HepG2 (cell line): ENCODE data around the gene ARFGEF2. TPM values are rescaled to one million over a fixed set of nuclear protein-coding genes. Genes with fewer than 3 reads are reported as not detected.
A peak's percentile ranks its signal among the peaks of the same experiment; 100 is the strongest.
"Not testable (repeated sequence)": the region's sequence is repeated elsewhere in the genome, so short reads cannot be mapped to it uniquely, and the experiment has no call there.

Experiments
- ATAC-seq: fragments of 200-7000 bp; cut with Tn5 transposase; 3 replicates; pipeline ENCODE4 v1.9.1; 2020; ENCODE audit warnings: mild to moderate bottlenecking, moderate library complexity
- BruUV-seq: library from RNA; stranded (reverse); fragments of 400-500 nt; replicated peaks from 2 replicates; lab custom pipeline; 2021; lab: Mats Ljungman, UMichigan
- CTCF ChIA-PET: fragments of 300-600 bp; formaldehyde crosslinking; extraction: SDS; loops from one replicate; lab custom pipeline; 2021; ENCODE audit warnings: low total read pairs, inconsistent platforms, low intra/inter-chr PET ratio; lab: Yijun Ruan, JAX
- POLR2A ChIA-PET: fragments of 350-600 bp; sonication (Branson Sonifier 250); formaldehyde crosslinking; loops from one replicate; lab custom pipeline; 2020; ENCODE audit warnings: antibody characterized with exemption, inconsistent platforms; lab: Yijun Ruan, JAX
- DNase-seq: peaks from one replicate; pipeline ENCODE4 v3.0.0-alpha.2; 2015; ENCODE audit warnings: low spot score
- FAIRE-seq: peaks from 3 replicates; lab custom pipeline; 2011; peaks lifted over from hg19 to GRCh38; lab: Jason Lieb, UNC
- H2AFZ ChIP-seq: one replicate; pipeline ENCODE4 v1.6.1; 2011; ENCODE audit warnings: low read length, inconsistent platforms
- H3K27ac ChIP-seq: fragments of 300-600 bp; 3 replicates; pipeline ENCODE4 v1.8.0; 2011; ENCODE audit warnings: mixed run types, mild to moderate bottlenecking, mixed read lengths, low read length, inconsistent platforms; ENCODE audit not compliant: insufficient read depth; ENCODE audit errors: extremely low read length
- H3K27me3 ChIP-seq, 2 experiments: fragments of 200-600 bp in 1 of 2; 2 replicates in 1 of 2; 3 replicates in 1 of 2; pipeline versions ENCODE4 v1.6.0 to v1.8.0; 2011; ENCODE audit warnings: low read length in 2 of 2, mild to moderate bottlenecking in 2 of 2, moderate library complexity in 2 of 2, inconsistent platforms in 1 of 2; ENCODE audit not compliant: insufficient read depth in 2 of 2, control insufficient read depth in 1 of 2
- H3K36me3 ChIP-seq, 2 experiments: fragments of 200-600 bp in 1 of 2; replicated peaks in 1 of 2; 2 replicates in 1 of 2; 3 replicates in 1 of 2; pipeline versions ENCODE4 v1.5.1 to v1.8.0; 2011; ENCODE audit warnings: low read length in 2 of 2, inconsistent platforms in 1 of 2; ENCODE audit not compliant: insufficient read depth in 2 of 2, control insufficient read depth in 1 of 2
- H3K4me1 ChIP-seq: 2 replicates; pipeline ENCODE4 v1.5.1; 2012; ENCODE audit warnings: low read length, inconsistent platforms; ENCODE audit not compliant: insufficient read depth
- H3K4me2 ChIP-seq: 2 replicates; pipeline ENCODE4 v1.6.0; 2011; ENCODE audit warnings: low read depth, low read length, inconsistent platforms
- H3K4me3 ChIP-seq, 3 experiments: fragments of 200-600 bp in 1 of 3; sonication (generic), shearing (Covaris generic) in 1 of 3; replicated peaks in 1 of 3; 2 replicates each; pipeline ENCODE4 v1.5.1; 2011 to 2016; ENCODE audit warnings: low read length in 3 of 3, inconsistent platforms in 2 of 3, low read depth in 2 of 3, mild to moderate bottlenecking in 2 of 3, control low read depth in 1 of 3, mixed read lengths in 1 of 3; ENCODE audit not compliant: insufficient read depth in 1 of 3
- H3K79me2 ChIP-seq: one replicate; pipeline ENCODE4 v1.6.1; 2011; ENCODE audit warnings: low read length, inconsistent platforms; ENCODE audit not compliant: insufficient read depth
- H3K9ac ChIP-seq: 2 replicates; pipeline ENCODE4 v1.6.0; 2011; ENCODE audit warnings: mild to moderate bottlenecking, low read depth, low read length, inconsistent platforms; ENCODE audit not compliant: insufficient read depth
- H3K9me3 ChIP-seq: 2 replicates; pipeline ENCODE4 v1.5.1; 2012; ENCODE audit warnings: mild to moderate bottlenecking, low read length
- H4K20me1 ChIP-seq: 2 replicates; pipeline ENCODE4 v1.6.0; 2011; ENCODE audit warnings: inconsistent platforms, mild to moderate bottlenecking, low read length, moderate library complexity; ENCODE audit not compliant: insufficient read depth
- RBM22 ChIP-seq: fragments of 200-400 bp; formaldehyde crosslinking; optimal IDR thresholded peaks from 2 replicates; pipeline ENCODE3; 2017; ENCODE audit warnings: mild to moderate bottlenecking, low read length, moderate library complexity
- WGBS: methylation state at CpG from one replicate; pipeline ENCODE4 v1.1.6; 2017; ENCODE audit warnings: low lambda C conversion rate; 5-methylcytosine and 5-hydroxymethylcytosine counted together
- in situ Hi-C: cut with HindIII; loops from 2 replicates; pipeline ENCODE4 v1.10.0; 2017; ENCODE audit warnings: low pct_unique_long_range_greater_than_20kb; ENCODE audit not compliant: extremely low pct_ligation_motif_present
- intact Hi-C: fragments of 100-400 bp; cut with micrococcal nuclease; formaldehyde crosslinking; loops from one replicate; pipeline ENCODE4 v1.10.0; 2022; ENCODE audit not compliant: unreplicated experiment
- polyA plus RNA-seq, 8 experiments: library from polyadenylated mRNA; depleted of rRNA in 3 of 8; stranded (reverse) in 7 of 8; unstranded in 1 of 8; fragments of >200 nt; fragmentation: Illumina TruSeq in 4 of 8; extraction: Trizol in 4 of 8; gene quantifications; 2 replicates each; pipeline versions ENCODE4 v1.2.1 to v1.2.3, GENCODE V29; 2011 to 2016; ENCODE audit warnings: low read depth in 4 of 8, missing spikeins in 1 of 8, mixed read lengths in 1 of 8; ENCODE audit not compliant: insufficient read depth in 1 of 8
- total RNA-seq, 5 experiments: library from RNA; depleted of rRNA; stranded (reverse); fragments of >200 nt; fragmentation: Illumina TruSeq; extraction: Trizol; gene quantifications; 2 replicates each; pipeline ENCODE4 v1.2.3, GENCODE V29; 2016; ENCODE audit warnings: low read depth in 1 of 5
- TF ChIP-seq, protein P1 (sequence below): sonication (generic); formaldehyde crosslinking; IDR thresholded peaks from 2 replicates; pipeline ENCODE4 v1.4.0; 2020; ENCODE audit warnings: missing genetic modification reagents
- TF ChIP-seq, protein P2 (sequence below): sonication (generic); formaldehyde crosslinking; IDR thresholded peaks from 2 replicates; pipeline ENCODE4 v1.4.0; 2020; ENCODE audit warnings: mild to moderate bottlenecking, missing genetic modification reagents
- TF ChIP-seq, protein P3 (sequence below): sonication (generic); formaldehyde crosslinking; IDR thresholded peaks from 2 replicates; pipeline ENCODE4 v1.5.1; 2020; ENCODE audit warnings: mild to moderate bottlenecking, missing genetic modification reagents, moderate library complexity

ARFGEF2 gene
- total and polyA plus RNA-seq, 2 of the 13 experiments (the other 11 are each of a cell fraction or from before 2014, with no cell fraction given): 44.0 to 60.8 TPM

DNA sequence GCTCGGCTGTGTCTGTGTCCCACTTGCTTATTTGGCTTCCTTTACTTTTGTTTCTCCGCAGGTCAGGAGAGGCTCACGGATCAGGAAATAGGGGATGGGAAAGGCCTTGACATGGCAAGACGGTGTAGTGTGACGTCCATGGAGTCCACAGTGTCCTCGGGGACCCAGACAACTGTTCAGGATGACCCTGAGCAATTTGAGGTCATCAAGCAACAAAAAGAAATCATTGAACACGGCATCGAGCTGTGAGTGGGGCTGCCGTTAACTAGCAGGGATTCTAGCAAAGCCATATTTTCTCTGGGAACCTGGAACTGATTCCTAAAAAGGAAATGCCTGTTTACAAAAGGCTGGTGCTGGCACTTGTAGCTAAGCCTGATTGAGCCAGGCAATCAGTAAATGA, 54.4 kb downstream of the ARFGEF2 start:
- no peak for DNase-seq
- ATAC-seq: no peak
- BruUV-seq: no TSS peak
- no peak overlapping the region for H3K4me2 ChIP-seq
- 98% methylated on average over 9 of the region's 9 CpGs for WGBS
- H3K36me3 ChIP-seq: peaks cover 21 to 65% of the 10 kb centered on the region in 2 experiments
- ChIA-PET CTCF (no interaction called here), POLR2A (no interaction called here)
- TF ChIP-seq, protein P1, sequence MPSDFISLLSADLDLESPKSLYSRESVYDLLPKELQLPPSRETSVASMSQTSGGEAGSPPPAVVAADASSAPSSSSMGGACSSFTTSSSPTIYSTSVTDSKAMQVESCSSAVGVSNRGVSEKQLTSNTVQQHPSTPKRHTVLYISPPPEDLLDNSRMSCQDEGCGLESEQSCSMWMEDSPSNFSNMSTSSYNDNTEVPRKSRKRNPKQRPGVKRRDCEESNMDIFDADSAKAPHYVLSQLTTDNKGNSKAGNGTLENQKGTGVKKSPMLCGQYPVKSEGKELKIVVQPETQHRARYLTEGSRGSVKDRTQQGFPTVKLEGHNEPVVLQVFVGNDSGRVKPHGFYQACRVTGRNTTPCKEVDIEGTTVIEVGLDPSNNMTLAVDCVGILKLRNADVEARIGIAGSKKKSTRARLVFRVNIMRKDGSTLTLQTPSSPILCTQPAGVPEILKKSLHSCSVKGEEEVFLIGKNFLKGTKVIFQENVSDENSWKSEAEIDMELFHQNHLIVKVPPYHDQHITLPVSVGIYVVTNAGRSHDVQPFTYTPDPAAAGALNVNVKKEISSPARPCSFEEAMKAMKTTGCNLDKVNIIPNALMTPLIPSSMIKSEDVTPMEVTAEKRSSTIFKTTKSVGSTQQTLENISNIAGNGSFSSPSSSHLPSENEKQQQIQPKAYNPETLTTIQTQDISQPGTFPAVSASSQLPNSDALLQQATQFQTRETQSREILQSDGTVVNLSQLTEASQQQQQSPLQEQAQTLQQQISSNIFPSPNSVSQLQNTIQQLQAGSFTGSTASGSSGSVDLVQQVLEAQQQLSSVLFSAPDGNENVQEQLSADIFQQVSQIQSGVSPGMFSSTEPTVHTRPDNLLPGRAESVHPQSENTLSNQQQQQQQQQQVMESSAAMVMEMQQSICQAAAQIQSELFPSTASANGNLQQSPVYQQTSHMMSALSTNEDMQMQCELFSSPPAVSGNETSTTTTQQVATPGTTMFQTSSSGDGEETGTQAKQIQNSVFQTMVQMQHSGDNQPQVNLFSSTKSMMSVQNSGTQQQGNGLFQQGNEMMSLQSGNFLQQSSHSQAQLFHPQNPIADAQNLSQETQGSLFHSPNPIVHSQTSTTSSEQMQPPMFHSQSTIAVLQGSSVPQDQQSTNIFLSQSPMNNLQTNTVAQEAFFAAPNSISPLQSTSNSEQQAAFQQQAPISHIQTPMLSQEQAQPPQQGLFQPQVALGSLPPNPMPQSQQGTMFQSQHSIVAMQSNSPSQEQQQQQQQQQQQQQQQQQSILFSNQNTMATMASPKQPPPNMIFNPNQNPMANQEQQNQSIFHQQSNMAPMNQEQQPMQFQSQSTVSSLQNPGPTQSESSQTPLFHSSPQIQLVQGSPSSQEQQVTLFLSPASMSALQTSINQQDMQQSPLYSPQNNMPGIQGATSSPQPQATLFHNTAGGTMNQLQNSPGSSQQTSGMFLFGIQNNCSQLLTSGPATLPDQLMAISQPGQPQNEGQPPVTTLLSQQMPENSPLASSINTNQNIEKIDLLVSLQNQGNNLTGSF (CRISPR knock-in tag): no peak
- TF ChIP-seq RBM22: peak; percentile 82
- TF ChIP-seq, protein P2, sequence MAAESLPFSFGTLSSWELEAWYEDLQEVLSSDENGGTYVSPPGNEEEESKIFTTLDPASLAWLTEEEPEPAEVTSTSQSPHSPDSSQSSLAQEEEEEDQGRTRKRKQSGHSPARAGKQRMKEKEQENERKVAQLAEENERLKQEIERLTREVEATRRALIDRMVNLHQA (CRISPR knock-in tag): no peak
- TF ChIP-seq, protein P3, sequence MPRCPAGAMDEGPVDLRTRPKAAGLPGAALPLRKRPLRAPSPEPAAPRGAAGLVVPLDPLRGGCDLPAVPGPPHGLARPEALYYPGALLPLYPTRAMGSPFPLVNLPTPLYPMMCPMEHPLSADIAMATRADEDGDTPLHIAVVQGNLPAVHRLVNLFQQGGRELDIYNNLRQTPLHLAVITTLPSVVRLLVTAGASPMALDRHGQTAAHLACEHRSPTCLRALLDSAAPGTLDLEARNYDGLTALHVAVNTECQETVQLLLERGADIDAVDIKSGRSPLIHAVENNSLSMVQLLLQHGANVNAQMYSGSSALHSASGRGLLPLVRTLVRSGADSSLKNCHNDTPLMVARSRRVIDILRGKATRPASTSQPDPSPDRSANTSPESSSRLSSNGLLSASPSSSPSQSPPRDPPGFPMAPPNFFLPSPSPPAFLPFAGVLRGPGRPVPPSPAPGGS (CRISPR knock-in tag): no peak
- H3K9ac ChIP-seq: no peak overlapping the region
- no peak for FAIRE-seq
- peaks cover 9% of the 10 kb centered on the region for H3K4me1 ChIP-seq
- intact Hi-C loops (no loop called here), in situ Hi-C loops (no loop called here)
- H3K4me3 ChIP-seq: no peak overlapping the region
- H3K9me3 ChIP-seq: no peaks in the 10 kb centered on the region
- H3K27ac ChIP-seq: no peak overlapping the region
- H2AFZ ChIP-seq: no peak overlapping the region
- no peaks in the 10 kb centered on the region for H3K79me2 ChIP-seq
- H4K20me1 ChIP-seq: no peaks in the 10 kb centered on the region
- H3K27me3 ChIP-seq: no peaks in the 10 kb centered on the region

DNA sequence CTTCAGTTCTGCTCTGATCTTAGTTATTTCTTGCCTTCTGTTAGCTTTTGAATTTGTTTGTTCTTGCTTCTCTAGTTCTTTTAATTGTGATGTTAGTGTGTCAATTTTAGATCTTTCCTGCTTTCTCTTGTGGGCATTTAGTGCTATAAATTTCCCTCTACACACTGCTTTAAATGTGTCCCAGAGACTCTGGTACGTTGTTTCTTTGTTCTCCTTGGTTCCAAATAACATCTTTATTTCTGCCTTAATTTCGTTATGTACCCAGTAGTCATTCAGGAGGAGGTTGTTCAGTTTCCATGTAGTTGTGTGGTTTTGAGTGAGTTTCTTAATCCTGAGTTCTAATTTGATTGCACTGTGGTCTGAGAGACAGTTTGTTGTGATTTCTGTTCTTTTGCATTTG, 58.5 kb downstream of the ARFGEF2 start:
- H3K9me3 ChIP-seq, H3K79me2 ChIP-seq, H3K4me2 ChIP-seq, ATAC-seq, FAIRE-seq, H4K20me1 ChIP-seq, POLR2A ChIA-PET, H2AFZ ChIP-seq, in situ Hi-C loops, DNase-seq, H3K27ac ChIP-seq, intact Hi-C loops, BruUV-seq, H3K4me1 ChIP-seq, H3K9ac ChIP-seq, H3K4me3 ChIP-seq, H3K27me3 ChIP-seq: not testable (repeated sequence)
- WGBS: 94% methylated on average over 2 of the region's 2 CpGs
- peaks cover 27 to 61% of the 10 kb centered on the region in 2 experiments for H3K36me3 ChIP-seq
- CTCF ChIA-PET: interaction anchor here (0.6 kb wide), 1 partner anchor 13 kb away, joined by 3 read pairs; no protein-coding TSS in a partner anchor
